Thyroid gland (tissue), 4 donors: ENCODE measurements around the gene CYP46A1. TPM values are rescaled to one million over a fixed set of nuclear protein-coding genes. Genes with fewer than 3 reads are reported as not detected.

ENCODE experiments used
- DNase-seq, 2 donors: peaks; one replicate each; pipeline ENCODE4 v3.0.0-alpha.2; 2019
- H3K27ac ChIP-seq, 3 donors: fragments of 200-600 bp; sonication (generic); 1 replicate in 2 of 3; 2 replicates in 1 of 3; pipeline ENCODE4 v1.5.1; 2016 to 2019; ENCODE audit warnings: mild to moderate bottlenecking in 1 of 3, moderate library complexity in 1 of 3
- H3K27me3 ChIP-seq: fragments of 200-600 bp; sonication (generic); one replicate; pipeline ENCODE4 v1.5.1; 2019
- H3K36me3 ChIP-seq, 2 donors: fragments of 200-600 bp; sonication (generic); one replicate each; pipeline ENCODE4 v1.5.1; 2016 to 2019
- H3K4me1 ChIP-seq, 2 donors: fragments of 200-600 bp; sonication (generic); one replicate each; pipeline ENCODE4 v1.5.1; 2017 to 2019
- H3K4me3 ChIP-seq, 3 donors: fragments of 200-600 bp; sonication (generic); replicated peaks in 1 of 3; 1 replicate in 2 of 3; 2 replicates in 1 of 3; pipeline ENCODE4 v1.5.1; 2016; ENCODE audit warnings: mild to moderate bottlenecking in 1 of 3
- H3K9me3 ChIP-seq: fragments of 200-600 bp; sonication (generic); one replicate; pipeline ENCODE4 v1.5.1; 2017
- POLR2A ChIP-seq, 2 donors: fragments of 450-650 bp; IDR thresholded peaks; one replicate each; pipeline ENCODE4 v1.6.1; 2017; ENCODE audit warnings: antibody characterized with exemption in 2 of 2, mild to moderate bottlenecking in 2 of 2, moderate library complexity in 1 of 2
- WGBS, 2 donors: methylation state at CpG; one replicate each; pipeline ENCODE4 v1.1.5; 2017; 5-methylcytosine and 5-hydroxymethylcytosine counted together
- intact Hi-C: fragments of 100-400 bp; cut with DNase I; formaldehyde crosslinking; loops from one replicate; pipeline ENCODE4 v1.15.1; 2023
- total RNA-seq, 4 donors: library from RNA; depleted of rRNA; stranded (reverse); fragments of >200 nt; gene quantifications; one replicate each; pipeline ENCODE4 v1.2.3, GENCODE V29; 2016
- TF ChIP-seq, protein P1 (sequence below), 6 experiments: fragments of 200-600 bp in 3 of 6; fragments of 450-650 bp in 3 of 6; sonication (generic) in 3 of 6; IDR thresholded peaks; one replicate each; pipeline ENCODE4 v1.5.1; 2016 to 2019; ENCODE audit warnings: antibody characterized with exemption in 6 of 6, mild to moderate bottlenecking in 2 of 6, inconsistent platforms in 1 of 6, moderate library complexity in 1 of 6

CYP46A1 gene
- total RNA-seq, 4 donors from 2014 or later: 0.54 to 5.2 (median 1.5) TPM

DNA sequence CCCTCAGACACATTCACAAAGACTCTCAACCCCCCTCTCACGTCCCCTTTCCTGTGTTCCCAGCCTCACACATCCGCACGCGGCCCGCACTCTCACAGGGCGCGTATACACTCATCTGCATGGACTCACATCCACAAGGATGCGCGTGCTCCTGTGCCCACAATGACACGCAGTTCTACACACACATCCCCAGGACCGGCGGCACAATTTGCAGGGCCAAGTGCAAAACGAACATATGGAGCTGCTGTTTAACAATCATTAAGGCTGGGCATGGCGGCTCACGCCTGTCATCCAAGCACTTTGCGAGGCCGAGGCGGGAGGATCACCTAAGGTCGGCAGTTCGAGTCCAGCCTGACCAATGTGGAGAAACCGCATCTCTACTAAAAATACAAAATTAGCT, 72.7 kb downstream of the CYP46A1 start:
- DNase-seq: no peak
- Histone ChIP-seq H3K27ac (no peak overlapping the region), H3K4me1 (peaks cover 0 to 35% of the 10 kb centered on the region in 2 donors), H3K27me3 (no peaks in the 10 kb centered on the region), H3K36me3 (no peaks in the 10 kb centered on the region), H3K9me3 (no peaks in the 10 kb centered on the region), H3K4me3 (no peak overlapping the region)
- TF ChIP-seq, protein P1, sequence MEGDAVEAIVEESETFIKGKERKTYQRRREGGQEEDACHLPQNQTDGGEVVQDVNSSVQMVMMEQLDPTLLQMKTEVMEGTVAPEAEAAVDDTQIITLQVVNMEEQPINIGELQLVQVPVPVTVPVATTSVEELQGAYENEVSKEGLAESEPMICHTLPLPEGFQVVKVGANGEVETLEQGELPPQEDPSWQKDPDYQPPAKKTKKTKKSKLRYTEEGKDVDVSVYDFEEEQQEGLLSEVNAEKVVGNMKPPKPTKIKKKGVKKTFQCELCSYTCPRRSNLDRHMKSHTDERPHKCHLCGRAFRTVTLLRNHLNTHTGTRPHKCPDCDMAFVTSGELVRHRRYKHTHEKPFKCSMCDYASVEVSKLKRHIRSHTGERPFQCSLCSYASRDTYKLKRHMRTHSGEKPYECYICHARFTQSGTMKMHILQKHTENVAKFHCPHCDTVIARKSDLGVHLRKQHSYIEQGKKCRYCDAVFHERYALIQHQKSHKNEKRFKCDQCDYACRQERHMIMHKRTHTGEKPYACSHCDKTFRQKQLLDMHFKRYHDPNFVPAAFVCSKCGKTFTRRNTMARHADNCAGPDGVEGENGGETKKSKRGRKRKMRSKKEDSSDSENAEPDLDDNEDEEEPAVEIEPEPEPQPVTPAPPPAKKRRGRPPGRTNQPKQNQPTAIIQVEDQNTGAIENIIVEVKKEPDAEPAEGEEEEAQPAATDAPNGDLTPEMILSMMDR (IDR thresholded peaks at IDR 0.05): no peak
- no peak for TF ChIP-seq POLR2A (IDR thresholded peaks at IDR 0.05)
- intact Hi-C loops: no loop called here
- 93 to 95% methylated on average over 21 of the region's 21 CpGs for WGBS, 2 donors

GRCh38 chr14:99757331-99758070, 73.4 kb downstream of the CYP46A1 start:
- Histone ChIP-seq H3K4me1 (peaks cover 0 to 28% of the 10 kb centered on the region in 2 donors), H3K36me3 (no peaks in the 10 kb centered on the region), H3K27me3 (no peaks in the 10 kb centered on the region), H3K9me3 (no peaks in the 10 kb centered on the region), H3K4me3 (no peak overlapping the region), H3K27ac (no peak overlapping the region)
- intact Hi-C loops: no loop called here
- WGBS, 2 donors: 85 to 89% methylated on average over 12 of the region's 12 CpGs
- no peak for TF ChIP-seq POLR2A (IDR thresholded peaks at IDR 0.05)
- no peak for DNase-seq

GRCh38 chr14:99758121-99758821, 74.2 kb downstream of the CYP46A1 start:
- intact Hi-C loops: no loop called here
- Histone ChIP-seq H3K9me3 (no peaks in the 10 kb centered on the region), H3K27me3 (no peaks in the 10 kb centered on the region), H3K4me3 (no peak overlapping the region), H3K27ac (no peak overlapping the region), H3K36me3 (no peaks in the 10 kb centered on the region), H3K4me1 (peaks cover 0 to 22% of the 10 kb centered on the region in 2 donors)
- no peak for DNase-seq
- 70 to 79% methylated on average over 9 to 10 of the region's 11 CpGs for WGBS, 2 donors
- TF ChIP-seq POLR2A (IDR thresholded peaks at IDR 0.05): no peak
- TF ChIP-seq, protein P1 (IDR thresholded peaks at IDR 0.05): no peak

DNA sequence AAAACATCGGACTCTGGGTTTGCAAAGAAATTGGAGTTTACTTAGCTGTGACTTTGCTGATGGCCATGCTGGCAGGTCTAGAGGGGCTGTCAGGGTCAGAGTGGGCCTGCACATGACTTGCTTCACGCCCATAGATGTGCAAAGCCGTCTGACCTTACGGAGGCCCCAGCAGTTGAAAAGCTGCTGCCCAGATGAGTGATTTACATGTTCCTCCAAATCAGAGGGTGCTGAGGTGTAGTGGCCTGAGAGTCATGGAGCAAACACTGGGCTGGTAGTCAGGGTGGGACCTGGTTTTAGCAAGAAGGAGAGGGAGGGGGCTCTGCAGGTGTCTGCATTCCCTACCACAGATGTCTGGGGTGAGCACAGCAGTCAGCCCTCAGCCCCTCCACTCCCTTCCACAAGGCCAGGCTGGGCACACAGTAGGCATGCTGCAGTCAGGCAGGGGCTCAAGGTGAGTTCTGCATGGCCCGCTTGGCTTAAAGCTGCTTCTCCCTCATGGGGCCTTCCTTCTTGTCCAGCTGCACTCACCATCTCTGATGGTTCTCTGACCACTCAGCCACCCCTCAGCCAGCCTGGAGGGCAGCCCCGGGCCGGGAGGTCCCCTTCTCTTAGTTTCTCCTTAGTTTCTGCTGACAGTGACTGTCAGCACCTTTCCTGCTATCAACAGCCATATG, 74.9 kb downstream of the CYP46A1 start:
- H3K9me3 ChIP-seq: no peaks in the 10 kb centered on the region
- no peak overlapping the region for H3K4me3 ChIP-seq
- WGBS, 2 donors: 85 to 86% methylated on average over 7 of the region's 7 CpGs
- no peaks in the 10 kb centered on the region for H3K36me3 ChIP-seq
- peaks cover 0 to 16% of the 10 kb centered on the region in 2 donors for H3K4me1 ChIP-seq
- no peak for DNase-seq
- no peaks in the 10 kb centered on the region for H3K27me3 ChIP-seq
- no peak overlapping the region for H3K27ac ChIP-seq
- TF ChIP-seq POLR2A (IDR thresholded peaks at IDR 0.05): no peak
- TF ChIP-seq, protein P1 (IDR thresholded peaks at IDR 0.05): no peak
- intact Hi-C loops: no loop called here

- no peaks in the 10 kb centered on the region for H3K27me3 ChIP-seq
- no peak overlapping the region for H3K4me3 ChIP-seq
- 83 to 85% methylated on average over 9 of the region's 9 CpGs for WGBS, 2 donors
- TF ChIP-seq, protein P1 (IDR thresholded peaks at IDR 0.05): no peak
- TF ChIP-seq POLR2A (IDR thresholded peaks at IDR 0.05): no peak
- H3K36me3 ChIP-seq: no peaks in the 10 kb centered on the region
- H3K9me3 ChIP-seq: no peaks in the 10 kb centered on the region
- intact Hi-C loops: no loop called here
- no peak overlapping the region for H3K27ac ChIP-seq
- no peak for DNase-seq
- peaks cover 0 to 16% of the 10 kb centered on the region in 2 donors for H3K4me1 ChIP-seq
Observed at GRCh38 chr14:99759546-99759925, 75.4 kb downstream of the CYP46A1 start.
